Activated CD4-positive, alpha-beta memory T cell treated with anti-CD3 and anti-CD28 coated beads for 36 hours (primary cell): ENCODE measurements around the gene R3HDML. TPM values are rescaled to one million over a fixed set of nuclear protein-coding genes. Genes with fewer than 3 reads are reported as not detected.
"Not testable (repeated sequence)": the region's sequence is repeated elsewhere in the genome, so short reads cannot be mapped to it uniquely, and the experiment has no call there.

Experiments used
- CTCF ChIA-PET: fragments of 350-600 bp; sonication (Branson Sonifier 250); formaldehyde crosslinking; loops from one replicate; lab custom pipeline; 2021; ENCODE audit warnings: antibody characterized with exemption, inconsistent platforms; lab: Charles Lee
- POLR2A ChIA-PET: fragments of 350-600 bp; sonication (Branson Sonifier 250); formaldehyde crosslinking; loops from one replicate; lab custom pipeline; 2021; ENCODE audit warnings: antibody characterized with exemption; lab: Charles Lee
- DNase-seq: peaks from one replicate; pipeline ENCODE4 v3.0.0-alpha.2; 2020
- H3K27ac Mint-ChIP-seq: one replicate; pipeline ENCODE4 v1.8.0; 2021; ENCODE audit warnings: mixed read lengths
- H3K27me3 Mint-ChIP-seq: one replicate; pipeline ENCODE4 v1.8.0; 2021; ENCODE audit warnings: mixed read lengths
- H3K36me3 Mint-ChIP-seq: one replicate; pipeline ENCODE4 v1.8.0; 2021; ENCODE audit warnings: mixed read lengths
- H3K4me1 Mint-ChIP-seq: one replicate; pipeline ENCODE4 v1.8.0; 2021; ENCODE audit warnings: low read depth, mixed read lengths
- H3K4me3 Mint-ChIP-seq: one replicate; pipeline ENCODE4 v1.8.0; 2021; ENCODE audit warnings: mild to moderate bottlenecking, mixed read lengths
- H3K9me3 Mint-ChIP-seq: one replicate; pipeline ENCODE4 v1.8.0; 2021; ENCODE audit warnings: mixed read lengths
- intact Hi-C: fragments of 100-400 bp; cut with micrococcal nuclease; formaldehyde crosslinking; loops from one replicate; pipeline ENCODE4 v1.15.1; 2023
- total RNA-seq, 2 experiments: library from RNA; stranded (reverse); gene quantifications; one replicate each; pipeline ENCODE4 v1.2.3, GENCODE V29; 2021

The R3HDML gene
- total RNA-seq, 2 experiments from 2014 or later, result not detected

- Mint-ChIP-seq H3K4me1 (peaks cover 18% of the 10 kb centered on the region), H3K27me3 (no peaks in the 10 kb centered on the region), H3K36me3 (peaks cover 1% of the 10 kb centered on the region), H3K4me3 (no peak overlapping the region), H3K27ac (no peak overlapping the region), H3K9me3 (no peaks in the 10 kb centered on the region)
- intact Hi-C loops, result no loop called here
- DNase-seq, result no peak
- ChIA-PET POLR2A (no interaction called here), CTCF (interaction anchor here (10.4 kb wide), 1 partner anchor 91 kb away, joined by 453 read pairs; no protein-coding TSS in a partner anchor)
Measured at GRCh38 chr20:44306927-44307326, 29.9 kb upstream of the R3HDML start.

GRCh38 chr20:44309763-44310663 lies 26.8 kb upstream of the R3HDML start:
- Mint-ChIP-seq H3K27me3 (no peaks in the 10 kb centered on the region), H3K36me3 (peaks cover 1% of the 10 kb centered on the region), H3K4me3 (peak overlapping the region; percentile 87), H3K9me3 (no peaks in the 10 kb centered on the region), H3K27ac (peak overlapping the region; percentile 72), H3K4me1 (peaks cover 18% of the 10 kb centered on the region)
- ChIA-PET CTCF (interaction anchor here (0.9 to 10.4 kb wide), 20 partner anchors 8 to 299 kb away, joined by 3 to 453 read pairs (median 5); partner anchors contain the start of gene OSER1), POLR2A (interaction anchor here (1.6 to 2.7 kb wide), 2 partner anchors 92 to 98 kb away, joined by 6 to 21 read pairs; no protein-coding TSS in a partner anchor)
- no peak for DNase-seq
- intact Hi-C loops, result loop anchor here (2.0 to 5.0 kb wide), 2 partner anchors 77 to 193 kb away; no protein-coding TSS in a partner anchor

GRCh38 chr20:44310664-44311639 lies 25.9 kb upstream of the R3HDML start, which contains the start of gene FITM2:
TSS of gene FITM2 (minus strand) at chr20:44311202. CDS start at chr20:44311148, 54 bp downstream.
- H3K9me3 Mint-ChIP-seq, result no peaks in the 10 kb centered on the region
- H3K27me3 Mint-ChIP-seq, result no peaks in the 10 kb centered on the region
- CTCF ChIA-PET, result interaction anchor here (0.6 to 10.4 kb wide), 34 partner anchors 9 to 721 kb away, joined by 3 to 453 read pairs (median 4); partner anchors contain the start of genes GDAP1L1, IFT52 and OSER1
- intact Hi-C loops, result loop anchor here (1.0 to 5.0 kb wide), 3 partner anchors 76 to 194 kb away; no protein-coding TSS in a partner anchor
- H3K4me1 Mint-ChIP-seq, result peaks cover 18% of the 10 kb centered on the region
- POLR2A ChIA-PET, result interaction anchor here (0.6 to 2.7 kb wide), 5 partner anchors 14 to 103 kb away, joined by 3 to 21 read pairs (median 5); no protein-coding TSS in a partner anchor
- H3K36me3 Mint-ChIP-seq, result no peaks in the 10 kb centered on the region
- peak within 1 kb of the TSS; percentile 76 for H3K27ac Mint-ChIP-seq
- DNase-seq, result peak; percentile 98
- H3K4me3 Mint-ChIP-seq, result peak within 1 kb of the TSS; percentile 87

- no peak overlapping the region for H3K27ac Mint-ChIP-seq
- intact Hi-C loops, result loop anchor here (5.0 kb wide), 1 partner anchor 72 kb away; no protein-coding TSS in a partner anchor
- H3K9me3 Mint-ChIP-seq, result no peaks in the 10 kb centered on the region
- POLR2A ChIA-PET, result interaction anchor here (0.6 to 0.7 kb wide), 2 partner anchors 85 to 103 kb away, joined by 3 to 4 read pairs; no protein-coding TSS in a partner anchor
- DNase-seq, result no peak
- no peak overlapping the region for H3K4me3 Mint-ChIP-seq
- H3K4me1 Mint-ChIP-seq, result peaks cover 11% of the 10 kb centered on the region
- no peaks in the 10 kb centered on the region for H3K36me3 Mint-ChIP-seq
- H3K27me3 Mint-ChIP-seq, result no peaks in the 10 kb centered on the region
- CTCF ChIA-PET, result interaction anchor here (10.4 kb wide), 1 partner anchor 99 kb away, joined by 453 read pairs; no protein-coding TSS in a partner anchor
Measured at GRCh38 chr20:44314870-44315269, 22.0 kb upstream of the R3HDML start.

- H3K27ac Mint-ChIP-seq, result no peak overlapping the region
- DNase-seq, result no peak
- no peaks in the 10 kb centered on the region for H3K4me1 Mint-ChIP-seq
- intact Hi-C loops, result no loop called here
- peaks cover 1% of the 10 kb centered on the region for H3K27me3 Mint-ChIP-seq
- H3K4me3 Mint-ChIP-seq, result no peak overlapping the region
- H3K9me3 Mint-ChIP-seq, result no peaks in the 10 kb centered on the region
- ChIA-PET CTCF (interaction anchor here (0.7 to 3.9 kb wide), 5 partner anchors 9 to 178 kb away, joined by 3 to 14 read pairs (median 4); partner anchors contain the start of gene FITM2), POLR2A (no interaction called here)
- H3K36me3 Mint-ChIP-seq, result no peaks in the 10 kb centered on the region
Measured at GRCh38 chr20:44319839-44320422, 16.9 kb upstream of the R3HDML start.

- no peaks in the 10 kb centered on the region for H3K4me1 Mint-ChIP-seq
- H3K9me3 Mint-ChIP-seq, result no peaks in the 10 kb centered on the region
- no peak overlapping the region for H3K27ac Mint-ChIP-seq
- peaks cover 3% of the 10 kb centered on the region for H3K27me3 Mint-ChIP-seq
- no peaks in the 10 kb centered on the region for H3K36me3 Mint-ChIP-seq
- DNase-seq, result no peak
- ChIA-PET CTCF (interaction anchor here (1.0 to 3.2 kb wide), 3 partner anchors 14 to 208 kb away, joined by 3 to 11 read pairs (median 4); partner anchors contain the start of gene FITM2), POLR2A (interaction anchor here (1.2 kb wide), 1 partner anchor 14 kb away, joined by 4 read pairs; no protein-coding TSS in a partner anchor)
- intact Hi-C loops, result no loop called here
- H3K4me3 Mint-ChIP-seq, result no peak overlapping the region
Measured at GRCh38 chr20:44324343-44324742, 12.5 kb upstream of the R3HDML start.

- ChIA-PET CTCF (interaction anchor here (0.7 to 3.2 kb wide), 6 partner anchors 14 to 111 kb away, joined by 3 to 14 read pairs (median 6); partner anchors contain the start of gene FITM2), POLR2A (interaction anchor here (1.0 kb wide), 1 partner anchor 14 kb away, joined by 3 read pairs; no protein-coding TSS in a partner anchor)
- DNase-seq, result peak; percentile 37
- Mint-ChIP-seq H3K4me1 (no peaks in the 10 kb centered on the region), H3K36me3 (no peaks in the 10 kb centered on the region), H3K9me3 (no peaks in the 10 kb centered on the region), H3K27ac (no peak overlapping the region), H3K27me3 (peaks cover 5% of the 10 kb centered on the region), H3K4me3 (no peak overlapping the region)
- intact Hi-C loops, result no loop called here
Measured at GRCh38 chr20:44326391-44327159, 10.3 kb upstream of the R3HDML start.

GRCh38 chr20:44327748-44328147 lies 9.1 kb upstream of the R3HDML start:
- CTCF ChIA-PET, result interaction anchor here (1.9 to 3.2 kb wide), 2 partner anchors 17 to 110 kb away, joined by 10 to 14 read pairs; partner anchors contain the start of gene FITM2
- H3K27me3 Mint-ChIP-seq, POLR2A ChIA-PET, H3K4me1 Mint-ChIP-seq, H3K36me3 Mint-ChIP-seq, H3K4me3 Mint-ChIP-seq, H3K27ac Mint-ChIP-seq, intact Hi-C loops, DNase-seq, H3K9me3 Mint-ChIP-seq: not testable (repeated sequence)

GRCh38 chr20:44328428-44328827 lies 8.4 kb upstream of the R3HDML start:
- H3K9me3 Mint-ChIP-seq, result no peaks in the 10 kb centered on the region
- no peak for DNase-seq
- POLR2A ChIA-PET, result no interaction called here
- no peak overlapping the region for H3K4me3 Mint-ChIP-seq
- intact Hi-C loops, result no loop called here
- no peaks in the 10 kb centered on the region for H3K4me1 Mint-ChIP-seq
- peaks cover 5% of the 10 kb centered on the region for H3K27me3 Mint-ChIP-seq
- H3K27ac Mint-ChIP-seq, result no peak overlapping the region
- no peaks in the 10 kb centered on the region for H3K36me3 Mint-ChIP-seq
- CTCF ChIA-PET, result interaction anchor here (1.9 to 3.2 kb wide), 2 partner anchors 18 to 111 kb away, joined by 10 to 14 read pairs; partner anchors contain the start of gene FITM2

GRCh38 chr20:44331201-44331600 lies 5.6 kb upstream of the R3HDML start:
- Mint-ChIP-seq H3K36me3 (no peaks in the 10 kb centered on the region), H3K27ac (no peak overlapping the region), H3K4me1 (no peaks in the 10 kb centered on the region), H3K4me3 (no peak overlapping the region), H3K9me3 (no peaks in the 10 kb centered on the region), H3K27me3 (peaks cover 10% of the 10 kb centered on the region)
- ChIA-PET CTCF (interaction anchor here (1.2 to 1.3 kb wide), 3 partner anchors 19 to 114 kb away, joined by 3 to 5 read pairs (median 4); no protein-coding TSS in a partner anchor), POLR2A (no interaction called here)
- intact Hi-C loops, result no loop called here
- DNase-seq, result no peak
